Measurements from ENCODE around the gene POLR2E. TPM values are rescaled to one million over a fixed set of nuclear protein-coding genes. Genes with fewer than 3 reads are reported as not detected.

Gene POLR2E
- total and polyA plus RNA-seq, 2 of the 13 experiments (the other 11 are each of a cell fraction or from before 2014, with no cell fraction given) = 140 to 272 TPM

- TF ChIP-seq DMTF1 (CRISPR knock-in tag; IDR thresholded peaks at IDR 0.05) = 0 out of 2 replicates have a peak, but pooled peaks have one; percentile 60
- TF ChIP-seq ZNF496 (CRISPR knock-in tag; IDR thresholded peaks at IDR 0.05; ENCODE audit: insufficient replicate concordance) = no peak
- peak; percentile 24; the same call in 1 of the 2 replicates for TF ChIP-seq NFKBIZ (CRISPR knock-in tag; IDR thresholded peaks at IDR 0.05)
- TF ChIP-seq PRDM10 (CRISPR knock-in tag; IDR thresholded peaks at IDR 0.05; ENCODE audit: low read depth) = 0 out of 2 replicates have a peak, but pooled peaks have one; percentile 13
- no peak for TF ChIP-seq ZNF180 (CRISPR knock-in tag; IDR thresholded peaks at IDR 0.05; ENCODE audit: borderline replicate concordance, low read depth)
- TF ChIP-seq PREB (CRISPR knock-in tag; IDR thresholded peaks at IDR 0.05) = no peak
- TF ChIP-seq BRD4 (CRISPR knock-in tag; IDR thresholded peaks at IDR 0.05) = peak; percentile 85
- peak; percentile 88 for TF ChIP-seq MXD4 (CRISPR knock-in tag; IDR thresholded peaks at IDR 0.05)
- TF ChIP-seq MXI1 (IDR thresholded peaks at IDR 0.05; ENCODE audit: borderline replicate concordance, low read depth, low read length) = peak; percentile 72; the same call in 1 of the 3 replicates
- TF ChIP-seq ZNF879 (CRISPR knock-in tag; IDR thresholded peaks at IDR 0.05) = peak; percentile 93; the same call in 1 of the 2 replicates
- TF ChIP-seq ZHX2 (IDR thresholded peaks at IDR 0.05; ENCODE audit: low read depth) = 0 out of 2 replicates have a peak, but pooled peaks have one; percentile 71
- no peak for TF ChIP-seq ZHX2 (CRISPR knock-in tag; IDR thresholded peaks at IDR 0.05; ENCODE audit: borderline replicate concordance)
- TF ChIP-seq FOXK1 (CRISPR knock-in tag; IDR thresholded peaks at IDR 0.05; ENCODE audit: borderline replicate concordance, low read depth) = peak; percentile 30; the same call in 1 of the 2 replicates
- TF ChIP-seq TARDBP (CRISPR knock-in tag; IDR thresholded peaks at IDR 0.05) = peak; percentile 81; the same call in 1 of the 2 replicates
- peak; percentile 60; the same call in 1 of the 2 replicates for TF ChIP-seq POLR2AphosphoS5 (IDR thresholded peaks at IDR 0.05; ENCODE audit: low read depth, low read length)
These were observed 44.0 kb downstream of the POLR2E start (continued) for GRCh38 chr19:1050989-1051788.
